ENCODE results near the gene PRSS33. TPM values are rescaled to one million over a fixed set of nuclear protein-coding genes. Genes with fewer than 3 reads are reported as not detected.

PRSS33 gene
- polyA plus RNA-seq, 4 donors = 0.18 to 0.80 (median 0.20) TPM; not detected in 1

- DNase-seq (ENCODE audit: low read depth in 4 of 4, low spot score in 3 of 4) = no peak
Measured at GRCh38 chr16:2779151-2779920, 8.0 kb downstream of the PRSS33 start.

- no peak for DNase-seq (ENCODE audit: low read depth in 4 of 4, low spot score in 3 of 4)
Measured at GRCh38 chr16:2778630-2778958, 8.8 kb downstream of the PRSS33 start.

- peak in 3 of 4 donors; percentile 32 to 47 (median 35) for DNase-seq (ENCODE audit: low read depth in 4 of 4, low spot score in 3 of 4)
Measured at GRCh38 chr16:2777903-2778629, 9.3 kb downstream of the PRSS33 start.

GRCh38 chr16:2777231-2777902 lies 10.0 kb downstream of the PRSS33 start, which contains the start of gene ELOB:
Gene ELOB, minus strand, starts transcription at chr16:2777280. Its CDS starts 41 bp downstream, at chr16:2777239.
- peak; percentile 74 to 79 (median 78) for DNase-seq (ENCODE audit: low read depth in 4 of 4, low spot score in 3 of 4)

GRCh38 chr16:2776500-2777139 lies 10.7 kb downstream of the PRSS33 start:
- no peak for DNase-seq (ENCODE audit: low read depth in 4 of 4, low spot score in 3 of 4)

GRCh38 chr16:2775765-2776499 lies 11.4 kb downstream of the PRSS33 start:
- DNase-seq (ENCODE audit: low read depth in 4 of 4, low spot score in 3 of 4) = no peak

GRCh38 chr16:2775131-2775716 lies 12.1 kb downstream of the PRSS33 start:
- no peak for DNase-seq (ENCODE audit: low read depth in 4 of 4, low spot score in 3 of 4)

GRCh38 chr16:2774161-2774891 lies 13.0 kb downstream of the PRSS33 start:
- DNase-seq (ENCODE audit: low read depth in 4 of 4, low spot score in 3 of 4) = no peak

GRCh38 chr16:2773188-2773968 lies 14.0 kb downstream of the PRSS33 start:
- DNase-seq (ENCODE audit: low read depth in 4 of 4, low spot score in 3 of 4) = no peak

- no peak for DNase-seq (ENCODE audit: low read depth in 4 of 4, low spot score in 3 of 4)
Measured at GRCh38 chr16:2771496-2772402, 15.6 kb downstream of the PRSS33 start.

GRCh38 chr16:2770057-2770951 lies 17.1 kb downstream of the PRSS33 start:
- no peak for DNase-seq (ENCODE audit: low read depth in 4 of 4, low spot score in 3 of 4)

- DNase-seq (ENCODE audit: low read depth in 4 of 4, low spot score in 3 of 4) = no peak
Measured at GRCh38 chr16:2769675-2770056, 17.7 kb downstream of the PRSS33 start.

GRCh38 chr16:2769100-2769529 lies 18.2 kb downstream of the PRSS33 start:
- no peak for DNase-seq (ENCODE audit: low read depth in 4 of 4, low spot score in 3 of 4)

- no peak for DNase-seq (ENCODE audit: low read depth in 4 of 4, low spot score in 3 of 4)
Measured at GRCh38 chr16:2768403-2769089, 18.8 kb downstream of the PRSS33 start.

GRCh38 chr16:2767891-2768290 lies 19.5 kb downstream of the PRSS33 start:
- DNase-seq (ENCODE audit: low read depth in 4 of 4, low spot score in 3 of 4) = no peak
